AG10803 (cell line): ENCODE data around the gene MYADML2.

Source experiments
- DNase-seq: peaks from one replicate; pipeline ENCODE4 v3.0.0; 2010; ENCODE audit warnings: low read depth
- H3K4me3 ChIP-seq: 2 replicates; pipeline ENCODE4 v1.5.1; 2011; ENCODE audit warnings: mild to moderate bottlenecking, low read length, control low read depth
- TF ChIP-seq, protein P1 (sequence below): conservative IDR thresholded peaks from 2 replicates; pipeline ENCODE4 v1.5.1; 2011; ENCODE audit warnings: mild to moderate bottlenecking, low read length, control low read depth, inconsistent platforms

MYADML2 gene

DNA sequence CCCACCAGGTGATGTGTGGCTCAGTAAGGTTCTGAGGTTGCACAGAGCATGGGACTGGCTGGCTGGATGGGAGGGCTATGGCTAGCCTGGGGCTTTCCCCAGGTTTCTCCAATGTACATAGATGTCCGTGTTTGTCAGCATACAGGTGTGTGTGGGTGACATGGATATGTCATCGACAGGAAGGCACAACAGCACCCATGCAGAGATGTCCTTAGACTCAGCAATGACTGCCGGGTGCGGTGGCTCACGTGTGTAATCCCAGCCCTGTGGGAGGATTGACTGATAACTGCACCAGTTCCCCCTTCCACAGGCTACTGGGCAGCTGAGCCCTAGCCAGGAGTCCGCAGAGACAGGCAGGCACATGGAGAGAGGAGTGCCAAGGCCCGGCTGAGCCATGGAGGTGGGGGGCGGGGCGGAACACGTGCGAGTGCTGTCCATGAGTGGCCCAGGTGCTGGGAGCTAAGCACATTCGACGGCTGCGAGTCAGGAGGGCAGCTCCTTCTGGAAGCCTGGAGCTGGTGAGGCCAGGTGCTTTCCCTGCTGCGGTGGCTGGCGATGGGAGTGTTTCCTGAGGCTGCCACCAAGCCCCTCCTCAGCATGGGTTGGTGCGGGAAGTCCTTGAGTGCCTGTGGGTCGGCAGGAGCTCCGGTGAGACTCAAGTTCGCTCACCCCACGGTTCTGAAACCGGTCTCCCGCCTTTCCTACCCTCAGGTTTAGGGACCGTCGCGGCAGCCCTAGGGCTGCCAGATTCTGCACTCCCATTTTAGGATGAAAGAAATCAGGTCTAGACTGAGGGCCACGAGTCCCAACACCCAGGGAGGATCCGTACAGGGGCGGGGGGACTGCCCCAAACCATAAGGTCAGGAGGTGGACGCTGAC is 29.5 kb upstream of the MYADML2 start:
- H3K4me3 ChIP-seq: peak overlapping the region; percentile 67
- DNase-seq: no peak
- TF ChIP-seq, protein P1, sequence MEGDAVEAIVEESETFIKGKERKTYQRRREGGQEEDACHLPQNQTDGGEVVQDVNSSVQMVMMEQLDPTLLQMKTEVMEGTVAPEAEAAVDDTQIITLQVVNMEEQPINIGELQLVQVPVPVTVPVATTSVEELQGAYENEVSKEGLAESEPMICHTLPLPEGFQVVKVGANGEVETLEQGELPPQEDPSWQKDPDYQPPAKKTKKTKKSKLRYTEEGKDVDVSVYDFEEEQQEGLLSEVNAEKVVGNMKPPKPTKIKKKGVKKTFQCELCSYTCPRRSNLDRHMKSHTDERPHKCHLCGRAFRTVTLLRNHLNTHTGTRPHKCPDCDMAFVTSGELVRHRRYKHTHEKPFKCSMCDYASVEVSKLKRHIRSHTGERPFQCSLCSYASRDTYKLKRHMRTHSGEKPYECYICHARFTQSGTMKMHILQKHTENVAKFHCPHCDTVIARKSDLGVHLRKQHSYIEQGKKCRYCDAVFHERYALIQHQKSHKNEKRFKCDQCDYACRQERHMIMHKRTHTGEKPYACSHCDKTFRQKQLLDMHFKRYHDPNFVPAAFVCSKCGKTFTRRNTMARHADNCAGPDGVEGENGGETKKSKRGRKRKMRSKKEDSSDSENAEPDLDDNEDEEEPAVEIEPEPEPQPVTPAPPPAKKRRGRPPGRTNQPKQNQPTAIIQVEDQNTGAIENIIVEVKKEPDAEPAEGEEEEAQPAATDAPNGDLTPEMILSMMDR: no peak

DNA sequence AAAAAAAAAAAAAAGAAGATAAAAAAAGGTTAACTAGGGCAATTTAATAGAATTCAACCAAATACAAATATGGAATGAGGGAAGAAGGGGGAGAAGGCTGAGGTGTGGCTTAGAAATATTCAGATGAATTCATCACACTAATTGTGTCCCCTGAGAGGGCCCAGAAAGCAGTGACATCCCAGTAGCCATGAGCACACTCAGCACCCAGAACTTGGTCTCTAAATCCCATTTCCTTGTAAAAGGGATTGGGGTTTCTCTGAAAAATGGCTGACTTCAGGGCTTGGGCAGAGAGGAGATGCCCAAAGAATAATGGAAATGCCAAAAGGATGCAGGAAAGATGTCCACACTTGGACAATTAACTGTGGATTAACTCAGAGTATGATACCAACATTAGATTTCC is 26.4 kb upstream of the MYADML2 start:
- TF ChIP-seq, protein P1: no peak
- no peak overlapping the region for H3K4me3 ChIP-seq

DNA sequence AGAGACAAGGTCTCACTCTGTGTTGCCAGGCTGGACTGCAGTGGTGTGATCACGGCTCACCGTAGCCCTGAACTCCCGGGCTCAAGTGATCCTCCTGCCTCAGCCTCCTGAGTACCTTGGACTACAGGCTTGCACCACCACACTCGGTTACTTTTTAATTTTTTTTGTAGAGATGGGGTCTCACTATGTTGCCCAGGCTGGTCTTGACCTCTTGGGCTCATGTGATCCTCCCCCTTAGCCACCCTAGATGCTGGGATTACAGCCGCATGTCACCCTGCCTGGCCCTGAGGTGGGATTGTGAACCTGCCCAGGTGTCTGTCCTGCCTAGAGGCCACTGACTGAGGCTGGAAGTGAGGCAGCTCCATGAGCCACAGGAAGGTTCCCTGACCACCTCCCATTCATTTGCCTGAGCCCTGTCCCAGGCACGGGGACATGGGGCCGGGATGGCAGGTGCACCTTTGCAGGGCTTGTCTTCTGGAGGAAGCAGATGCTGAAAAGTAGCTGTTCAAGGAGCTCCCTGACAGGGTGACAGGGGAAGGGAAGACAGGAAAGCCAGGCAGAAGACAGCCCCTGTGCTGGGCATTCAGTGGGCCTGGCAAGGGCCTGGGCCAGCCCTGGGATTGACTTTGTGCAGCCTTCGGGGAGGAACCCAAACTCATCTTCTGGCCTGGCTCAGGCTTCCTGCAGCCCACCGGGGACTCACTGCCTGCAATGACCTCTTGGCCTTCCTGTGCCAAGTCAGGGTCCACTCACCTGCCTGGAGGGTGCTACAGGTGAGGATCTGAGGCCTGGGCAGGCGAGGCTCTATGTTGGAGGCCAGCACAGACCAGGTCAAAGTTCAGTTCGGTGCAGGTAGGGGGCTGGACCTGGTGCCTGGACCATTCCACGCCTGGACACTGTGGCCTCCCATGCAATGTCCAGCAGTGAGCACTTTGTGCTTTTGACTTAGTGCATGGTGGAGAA is 22.1 kb upstream of the MYADML2 start:
- DNase-seq: no peak
- H3K4me3 ChIP-seq: no peak overlapping the region
- TF ChIP-seq, protein P1: no peak

More for the DNA sequence above, 26.4 kb upstream of the MYADML2 start:
- DNase-seq: no peak

DNA sequence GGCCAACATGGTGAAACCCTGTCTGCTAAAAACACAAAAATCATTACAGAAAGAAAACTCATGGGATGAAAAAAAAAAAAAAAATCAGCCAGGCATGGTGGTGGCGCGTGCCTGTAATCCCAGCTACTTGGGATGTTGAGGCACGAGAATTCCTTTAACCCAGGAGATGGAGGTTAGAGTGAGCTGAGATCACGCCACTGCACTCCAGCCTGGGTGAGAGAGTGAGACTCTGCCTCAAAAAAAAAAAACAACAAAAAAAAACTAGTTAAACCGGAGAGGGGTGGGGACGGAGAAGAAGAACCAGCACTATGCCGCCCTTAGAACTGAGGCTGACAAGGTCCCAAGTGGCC is 21.3 kb upstream of the MYADML2 start:
- no peak overlapping the region for H3K4me3 ChIP-seq
- DNase-seq: no peak
- TF ChIP-seq, protein P1: no peak

DNA sequence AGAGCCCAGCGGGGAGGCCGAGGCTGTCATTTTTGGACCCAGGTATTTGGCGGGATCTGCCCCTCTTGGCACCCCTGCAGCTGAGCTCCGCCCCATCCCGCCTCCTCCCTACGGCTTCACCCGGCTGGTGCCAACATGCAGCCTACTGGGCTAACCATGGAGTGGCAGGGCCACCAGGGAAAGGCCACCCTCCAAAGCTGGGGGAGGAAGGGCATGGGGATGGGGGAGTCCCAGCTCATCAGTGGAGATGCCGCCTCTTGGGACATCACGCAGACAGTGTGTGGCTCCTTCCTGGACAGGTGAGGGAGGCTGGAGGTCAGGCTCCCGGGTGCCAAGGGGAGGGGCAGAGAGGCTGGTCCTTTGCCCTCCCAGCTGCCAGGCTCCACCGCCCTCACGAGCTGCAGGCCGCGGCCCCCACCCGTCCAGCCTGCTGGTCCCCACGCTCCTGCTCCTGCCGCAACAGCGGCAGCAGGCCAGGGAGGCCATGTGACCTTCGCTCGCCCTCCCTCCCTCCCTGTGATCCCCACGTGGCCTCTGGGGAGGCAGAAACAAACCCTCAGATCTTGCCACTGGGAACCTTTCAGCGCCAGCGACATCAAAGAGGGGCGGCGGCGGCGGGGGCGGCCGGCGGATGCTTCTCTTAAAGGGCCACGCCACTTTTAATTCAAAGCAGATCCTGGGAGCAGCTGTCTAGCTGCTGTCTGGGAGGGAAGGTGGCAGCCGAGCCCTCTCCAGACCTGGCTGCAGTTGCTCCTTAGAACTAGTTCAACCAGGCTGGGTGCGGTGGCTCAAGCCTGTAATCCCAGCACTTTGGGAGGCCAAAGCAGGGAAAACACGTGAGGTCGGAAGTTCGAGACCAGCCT is 20.7 kb upstream of the MYADML2 start:
- DNase-seq: peak; percentile 71
- no peak overlapping the region for H3K4me3 ChIP-seq
- TF ChIP-seq, protein P1: no peak

DNA sequence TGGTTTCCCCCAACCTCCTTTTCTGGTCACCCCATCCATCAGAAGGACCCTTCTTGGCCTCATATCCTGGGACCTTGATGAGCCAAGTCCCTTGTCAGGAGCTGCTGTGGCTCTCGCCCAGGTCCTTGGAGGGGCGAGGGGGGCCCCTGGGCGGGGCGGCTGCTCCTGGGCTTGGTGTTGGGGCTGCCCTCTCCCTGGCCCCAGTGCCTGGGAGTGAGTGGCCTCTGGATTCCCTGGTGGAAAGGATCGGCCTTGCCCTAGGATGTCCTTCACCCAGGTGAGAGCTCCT is 20.2 kb upstream of the MYADML2 start:
- TF ChIP-seq, protein P1: no peak
- no peak overlapping the region for H3K4me3 ChIP-seq
- no peak for DNase-seq
